ENCODE data around the gene UBR1. TPM values are rescaled to one million over a fixed set of nuclear protein-coding genes. Genes with fewer than 3 reads are reported as not detected.
A peak's percentile ranks its signal among the peaks of the same experiment; 100 is the strongest.

UBR1 gene
- total RNA-seq, 1 experiment from 2014 or later: 22.6 TPM

DNA sequence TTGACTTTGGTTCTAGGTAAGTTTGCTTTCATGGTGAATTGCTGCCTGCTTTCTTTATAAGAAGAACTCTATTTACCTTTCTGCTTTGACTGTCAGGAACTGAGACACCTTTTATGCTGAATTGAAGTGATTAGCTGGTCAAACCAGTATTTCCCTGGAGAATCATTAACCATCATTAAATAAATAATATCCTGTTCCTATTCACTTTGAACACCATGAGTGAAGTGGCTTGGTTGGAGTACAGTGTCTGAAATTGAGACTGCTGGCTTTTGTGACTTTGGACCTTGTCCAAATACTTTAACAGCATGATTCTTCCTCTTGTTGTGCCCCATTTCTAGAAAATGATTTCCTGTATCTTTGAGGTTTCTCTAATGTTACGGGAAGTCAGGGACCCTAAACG is 21.9 kb upstream of the UBR1 start:
- Histone ChIP-seq H3K36me3 (ENCODE audit: low read depth, low read length) (no peaks in the 10 kb centered on the region), H3K9me2 (replicated peaks; ENCODE audit: low read length) (no peaks in the 10 kb centered on the region), H3K9me3 (ENCODE audit: low read length) (no peaks in the 10 kb centered on the region), H3K4me2 (ENCODE audit: low read length) (peak overlapping the region; percentile 51), H2AFZ (ENCODE audit: low read length) (no peak overlapping the region), H3K9ac (ENCODE audit: low read length) (no peak overlapping the region), H3K4me1 (ENCODE audit: insufficient read depth, low read length) (peaks cover 11% of the 10 kb centered on the region), H3K79me2 (ENCODE audit: low read length) (no peaks in the 10 kb centered on the region), H3F3A (ENCODE audit: low read length, unreplicated experiment) (no peaks in the 10 kb centered on the region), H3K27me3 (ENCODE audit: low read length) (no peaks in the 10 kb centered on the region), H3K4me3 (ENCODE audit: low read length) (no peak overlapping the region), H4K20me1 (ENCODE audit: low read length) (no peaks in the 10 kb centered on the region), H3K27ac (ENCODE audit: low read length) (peak overlapping the region; percentile 35; the same call in 1 of the 2 replicates)
- ATAC-seq (peak; percentile 27; the same call in 1 of the 2 replicates), DNase-seq (peak; percentile 75)
- TF ChIP-seq, protein P1, sequence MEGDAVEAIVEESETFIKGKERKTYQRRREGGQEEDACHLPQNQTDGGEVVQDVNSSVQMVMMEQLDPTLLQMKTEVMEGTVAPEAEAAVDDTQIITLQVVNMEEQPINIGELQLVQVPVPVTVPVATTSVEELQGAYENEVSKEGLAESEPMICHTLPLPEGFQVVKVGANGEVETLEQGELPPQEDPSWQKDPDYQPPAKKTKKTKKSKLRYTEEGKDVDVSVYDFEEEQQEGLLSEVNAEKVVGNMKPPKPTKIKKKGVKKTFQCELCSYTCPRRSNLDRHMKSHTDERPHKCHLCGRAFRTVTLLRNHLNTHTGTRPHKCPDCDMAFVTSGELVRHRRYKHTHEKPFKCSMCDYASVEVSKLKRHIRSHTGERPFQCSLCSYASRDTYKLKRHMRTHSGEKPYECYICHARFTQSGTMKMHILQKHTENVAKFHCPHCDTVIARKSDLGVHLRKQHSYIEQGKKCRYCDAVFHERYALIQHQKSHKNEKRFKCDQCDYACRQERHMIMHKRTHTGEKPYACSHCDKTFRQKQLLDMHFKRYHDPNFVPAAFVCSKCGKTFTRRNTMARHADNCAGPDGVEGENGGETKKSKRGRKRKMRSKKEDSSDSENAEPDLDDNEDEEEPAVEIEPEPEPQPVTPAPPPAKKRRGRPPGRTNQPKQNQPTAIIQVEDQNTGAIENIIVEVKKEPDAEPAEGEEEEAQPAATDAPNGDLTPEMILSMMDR (conservative IDR thresholded peaks at IDR 0.05; ENCODE audit: low read depth, low read length): no peak
- TF ChIP-seq EZH2phosphoT487 (IDR thresholded peaks at IDR 0.05; ENCODE audit: borderline replicate concordance, low read length) (no peak), EZH2 (IDR thresholded peaks at IDR 0.05; ENCODE audit: low read length, unreplicated experiment) (no peak)
- ChIA-PET POLR2A (ENCODE audit: unreplicated experiment) (interaction anchor here (0.6 kb wide), 1 partner anchor 12 kb away, joined by 8 read pairs; no protein-coding TSS in a partner anchor), CTCF (no interaction called here)
- BruUV-seq (replicated peaks): no TSS peak
- intact Hi-C loops (cut with micrococcal nuclease): no loop called here

DNA sequence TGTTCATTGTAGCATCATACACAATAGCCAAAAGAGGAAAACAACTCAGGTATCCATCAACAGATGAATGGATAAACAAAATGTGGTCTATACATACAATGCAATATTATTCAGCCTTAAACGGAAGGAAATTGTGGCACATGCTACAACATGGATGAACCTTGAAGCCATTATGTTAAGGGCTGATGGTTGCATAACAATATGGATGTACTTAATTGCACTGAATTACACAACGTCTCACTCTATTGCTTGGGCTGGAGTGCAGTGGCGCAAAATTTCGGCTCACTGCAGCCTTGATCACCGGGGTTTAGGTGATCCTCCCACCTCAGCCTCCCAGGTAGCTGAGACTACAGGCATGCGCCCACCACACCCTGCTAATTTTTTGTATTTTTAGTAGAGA is 20.5 kb upstream of the UBR1 start:
- Histone ChIP-seq H3F3A (ENCODE audit: low read length, unreplicated experiment) (no peaks in the 10 kb centered on the region), H3K36me3 (ENCODE audit: low read depth, low read length) (no peaks in the 10 kb centered on the region), H3K9ac (ENCODE audit: low read length) (no peak overlapping the region), H2AFZ (ENCODE audit: low read length) (no peak overlapping the region), H3K9me2 (replicated peaks; ENCODE audit: low read length) (no peaks in the 10 kb centered on the region), H3K27ac (ENCODE audit: low read length) (no peak overlapping the region), H3K9me3 (ENCODE audit: low read length) (no peaks in the 10 kb centered on the region), H3K27me3 (ENCODE audit: low read length) (no peaks in the 10 kb centered on the region), H3K79me2 (ENCODE audit: low read length) (no peaks in the 10 kb centered on the region), H4K20me1 (ENCODE audit: low read length) (no peaks in the 10 kb centered on the region), H3K4me3 (ENCODE audit: low read length) (no peak overlapping the region), H3K4me1 (ENCODE audit: insufficient read depth, low read length) (peaks cover 6% of the 10 kb centered on the region), H3K4me2 (ENCODE audit: low read length) (no peak overlapping the region)
- DNase-seq (no peak), ATAC-seq (no peak)
- TF ChIP-seq, protein P1 (conservative IDR thresholded peaks at IDR 0.05; ENCODE audit: low read depth, low read length): no peak
- no peak for TF ChIP-seq EZH2 (IDR thresholded peaks at IDR 0.05; ENCODE audit: low read length, unreplicated experiment)
- TF ChIP-seq EZH2phosphoT487 (IDR thresholded peaks at IDR 0.05; ENCODE audit: borderline replicate concordance, low read length): no peak
- ChIA-PET POLR2A (ENCODE audit: unreplicated experiment) (no interaction called here), CTCF (no interaction called here)
- intact Hi-C loops (cut with micrococcal nuclease): no loop called here
- BruUV-seq (replicated peaks): no TSS peak

DNA sequence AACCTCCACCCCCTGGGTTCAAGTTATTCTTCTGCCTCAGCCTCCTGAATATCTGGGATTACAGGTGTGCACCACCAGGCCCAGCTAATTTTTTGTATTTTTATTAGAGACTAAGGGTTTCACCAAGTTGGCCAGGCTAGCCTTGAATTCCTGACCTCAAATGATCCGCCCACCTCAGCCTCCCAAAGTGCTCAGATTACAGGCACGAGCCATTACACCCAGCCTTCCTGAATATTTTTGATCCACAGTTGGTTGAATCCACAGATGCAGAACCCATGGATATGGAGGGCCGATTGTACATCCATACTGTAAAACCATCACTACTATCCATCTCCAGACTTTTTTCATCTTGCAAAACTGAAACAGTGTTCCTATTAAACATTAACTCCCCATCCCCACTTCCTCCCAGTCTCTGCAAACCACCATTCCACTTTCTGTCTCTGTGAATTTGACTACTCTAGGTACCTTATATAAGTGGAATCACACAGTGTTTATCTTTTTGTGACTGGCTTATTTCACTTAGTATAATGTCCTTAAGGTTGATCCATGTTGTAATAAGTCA is 19.3 kb upstream of the UBR1 start:
- intact Hi-C loops (cut with micrococcal nuclease): no loop called here
- no TSS peak for BruUV-seq (replicated peaks)

More for the DNA sequence above, 19.3 kb upstream of the UBR1 start:
- no peaks in the 10 kb centered on the region for H3K9me2 ChIP-seq (replicated peaks; ENCODE audit: low read length)
- no peak overlapping the region for H2AFZ ChIP-seq (ENCODE audit: low read length)
- DNase-seq: no peak
- H3K4me2 ChIP-seq (ENCODE audit: low read length): no peak overlapping the region
- no peak overlapping the region for H3K4me3 ChIP-seq (ENCODE audit: low read length)
- H3K27me3 ChIP-seq (ENCODE audit: low read length): no peaks in the 10 kb centered on the region
- POLR2A ChIA-PET (ENCODE audit: unreplicated experiment): no interaction called here
- ATAC-seq: no peak
- H3K27ac ChIP-seq (ENCODE audit: low read length): no peak overlapping the region
- no peaks in the 10 kb centered on the region for H4K20me1 ChIP-seq (ENCODE audit: low read length)
- no peak overlapping the region for H3K9ac ChIP-seq (ENCODE audit: low read length)
- no peaks in the 10 kb centered on the region for H3F3A ChIP-seq (ENCODE audit: low read length, unreplicated experiment)
- peaks cover 6% of the 10 kb centered on the region for H3K4me1 ChIP-seq (ENCODE audit: insufficient read depth, low read length)
- CTCF ChIA-PET: no interaction called here
- no peaks in the 10 kb centered on the region for H3K79me2 ChIP-seq (ENCODE audit: low read length)
- no peaks in the 10 kb centered on the region for H3K9me3 ChIP-seq (ENCODE audit: low read length)
- no peaks in the 10 kb centered on the region for H3K36me3 ChIP-seq (ENCODE audit: low read depth, low read length)
- TF ChIP-seq, protein P1 (conservative IDR thresholded peaks at IDR 0.05; ENCODE audit: low read depth, low read length): no peak
- TF ChIP-seq EZH2 (IDR thresholded peaks at IDR 0.05; ENCODE audit: low read length, unreplicated experiment): no peak
- TF ChIP-seq EZH2phosphoT487 (IDR thresholded peaks at IDR 0.05; ENCODE audit: borderline replicate concordance, low read length): no peak
